Mesothelial cell of epicardium (in vitro differentiated cells): ENCODE data around the gene ANO6. TPM values are rescaled to one million over a fixed set of nuclear protein-coding genes. Genes with fewer than 3 reads are reported as not detected.

Experiments
- DNase-seq, 2 experiments: peaks; one replicate each; pipeline ENCODE4 v3.0.0; 2021; ENCODE audit warnings: low spot score in 2 of 2; ENCODE audit not compliant: unreplicated experiment in 2 of 2
- H3K27ac Mint-ChIP-seq: 2 replicates; pipeline ENCODE4 v1.8.0; 2021; ENCODE audit warnings: mixed read lengths
- H3K27me3 Mint-ChIP-seq: 2 replicates; pipeline ENCODE4 v1.8.0; 2021; ENCODE audit warnings: low read depth, mixed read lengths
- H3K36me3 Mint-ChIP-seq: 2 replicates; pipeline ENCODE4 v1.8.0; 2021; ENCODE audit warnings: mixed read lengths
- H3K4me1 Mint-ChIP-seq: 2 replicates; pipeline ENCODE4 v1.8.0; 2021; ENCODE audit warnings: mixed read lengths
- H3K4me3 Mint-ChIP-seq: 2 replicates; pipeline ENCODE4 v1.8.0; 2021; ENCODE audit warnings: mild to moderate bottlenecking, moderate library complexity, mixed read lengths
- H3K9me3 Mint-ChIP-seq: 2 replicates; pipeline ENCODE4 v1.8.0; 2021; ENCODE audit warnings: mixed read lengths
- CTCF ChIP-seq: fragments of 200-600 bp; sonication (generic); IDR thresholded peaks from one replicate; pipeline ENCODE4 v1.5.0; 2021; ENCODE audit warnings: antibody characterized with exemption; ENCODE audit not compliant: unreplicated experiment
- total RNA-seq: library from RNA; stranded (reverse); gene quantifications from 3 replicates; pipeline ENCODE4 v1.2.1, GENCODE V29; 2021

ANO6 gene
- total RNA-seq, 1 donor from 2014 or later, result 41.1 TPM

GRCh38 chr12:45226021-45226420, 10.1 kb downstream of the ANO6 start:
- peaks cover 10% of the 10 kb centered on the region for H3K36me3 Mint-ChIP-seq
- no peak for TF ChIP-seq CTCF
- DNase-seq, result no peak
- H3K9me3 Mint-ChIP-seq, result peaks cover 6% of the 10 kb centered on the region
- H3K4me1 Mint-ChIP-seq, result peaks cover 21% of the 10 kb centered on the region
- no peaks in the 10 kb centered on the region for H3K27me3 Mint-ChIP-seq
- no peak overlapping the region for H3K27ac Mint-ChIP-seq
- H3K4me3 Mint-ChIP-seq, result no peak overlapping the region

- Mint-ChIP-seq H3K27me3 (no peaks in the 10 kb centered on the region), H3K4me1 (peaks cover 28% of the 10 kb centered on the region), H3K36me3 (peaks cover 5% of the 10 kb centered on the region), H3K9me3 (no peaks in the 10 kb centered on the region), H3K4me3 (no peak overlapping the region), H3K27ac (no peak overlapping the region)
- no peak for DNase-seq
- no peak for TF ChIP-seq CTCF
These were observed 11.6 kb downstream of the ANO6 start for GRCh38 chr12:45227316-45228067.

GRCh38 chr12:45231515-45232145, 15.7 kb downstream of the ANO6 start:
- H3K36me3 Mint-ChIP-seq, result peaks cover 1% of the 10 kb centered on the region
- peaks cover under 1% of the 10 kb centered on the region for H3K9me3 Mint-ChIP-seq
- DNase-seq, result no peak
- H3K4me3 Mint-ChIP-seq, result no peak overlapping the region
- no peaks in the 10 kb centered on the region for H3K27me3 Mint-ChIP-seq
- H3K27ac Mint-ChIP-seq, result peak overlapping the region; percentile 94
- no peak for TF ChIP-seq CTCF
- peaks cover 52% of the 10 kb centered on the region for H3K4me1 Mint-ChIP-seq

- no peaks in the 10 kb centered on the region for H3K27me3 Mint-ChIP-seq
- H3K27ac Mint-ChIP-seq, result peak overlapping the region; percentile 94
- peaks cover 51% of the 10 kb centered on the region for H3K4me1 Mint-ChIP-seq
- peaks cover 6% of the 10 kb centered on the region for H3K9me3 Mint-ChIP-seq
- H3K36me3 Mint-ChIP-seq, result peaks cover 7% of the 10 kb centered on the region
- no peak for DNase-seq
- TF ChIP-seq CTCF, result no peak
- no peak overlapping the region for H3K4me3 Mint-ChIP-seq
These were observed 16.4 kb downstream of the ANO6 start for GRCh38 chr12:45232146-45232755.

- Mint-ChIP-seq H3K27me3 (no peaks in the 10 kb centered on the region), H3K4me1 (peaks cover 47% of the 10 kb centered on the region), H3K36me3 (peaks cover 7% of the 10 kb centered on the region), H3K27ac (peak overlapping the region; percentile 94), H3K9me3 (peaks cover 6% of the 10 kb centered on the region), H3K4me3 (no peak overlapping the region)
- no peak for DNase-seq
- TF ChIP-seq CTCF, result no peak
These were observed 17.0 kb downstream of the ANO6 start for GRCh38 chr12:45232756-45233372.
